HG02588 (cell line): ENCODE results near the gene ZBTB38.

ENCODE experiments used
- ATAC-seq: cut with Tn5 transposase; IDR thresholded peaks from one replicate; pipeline ENCODE4 v1.9.1; 2021; ENCODE audit warnings: mild to moderate bottlenecking, moderate library complexity; ENCODE audit not compliant: unreplicated experiment

The ZBTB38 gene

DNA sequence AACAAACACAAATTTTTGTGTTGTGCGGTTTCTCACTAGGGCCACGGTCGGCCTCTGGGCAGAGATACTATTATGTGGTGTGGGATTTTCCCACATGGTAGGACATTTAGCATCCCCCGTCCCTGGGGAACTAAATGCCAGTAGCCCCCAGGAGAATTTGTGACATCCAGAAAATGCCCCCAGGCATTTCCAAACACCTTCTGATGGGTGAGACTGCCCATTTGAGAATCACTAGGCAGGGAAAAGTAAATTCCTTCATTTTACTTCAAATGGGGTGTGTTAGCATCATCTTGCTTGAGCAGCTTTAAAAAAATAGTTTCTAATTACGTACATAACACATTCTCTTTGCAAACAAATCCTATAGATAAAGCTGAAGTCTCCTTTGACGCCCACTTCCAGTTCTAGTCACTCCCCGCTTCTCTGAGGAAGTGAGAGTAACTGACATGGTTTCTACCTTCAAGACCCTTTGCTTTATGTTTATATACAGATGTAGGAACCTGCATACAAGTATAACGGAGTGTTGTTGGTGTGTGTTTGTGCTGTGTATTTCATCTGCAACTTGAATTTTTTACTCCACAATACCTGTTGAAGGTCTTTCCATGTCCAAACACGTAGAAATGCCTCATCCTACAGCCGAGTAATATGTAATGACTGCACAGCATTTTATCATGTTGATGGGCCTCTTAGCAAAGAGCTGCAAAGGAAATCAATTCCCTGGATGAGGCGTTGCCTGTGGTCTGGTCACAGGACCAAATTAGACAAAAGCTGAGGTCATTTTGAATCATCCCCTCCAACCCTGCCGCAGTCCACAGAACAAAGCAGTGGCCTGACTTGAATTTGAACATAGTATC, 31.4 kb upstream of the ZBTB38 start:
- ATAC-seq, result peak; percentile 82

DNA sequence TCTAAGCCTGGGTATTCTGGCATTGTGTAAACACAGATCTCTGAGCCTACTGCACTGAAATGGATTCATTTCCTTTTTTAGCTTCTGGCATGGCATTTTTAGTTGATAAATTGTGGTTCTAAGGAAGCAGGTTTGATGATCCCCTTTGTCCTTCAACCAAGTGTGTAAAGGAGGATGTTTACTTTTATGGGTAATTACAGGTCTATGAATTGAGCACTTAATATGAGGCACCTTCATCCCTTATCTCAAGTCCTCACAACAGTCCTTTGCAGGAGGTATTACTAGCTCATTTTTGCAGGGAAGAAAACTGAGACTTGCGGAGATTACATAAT, 30.8 kb upstream of the ZBTB38 start:
- no peak for ATAC-seq

DNA sequence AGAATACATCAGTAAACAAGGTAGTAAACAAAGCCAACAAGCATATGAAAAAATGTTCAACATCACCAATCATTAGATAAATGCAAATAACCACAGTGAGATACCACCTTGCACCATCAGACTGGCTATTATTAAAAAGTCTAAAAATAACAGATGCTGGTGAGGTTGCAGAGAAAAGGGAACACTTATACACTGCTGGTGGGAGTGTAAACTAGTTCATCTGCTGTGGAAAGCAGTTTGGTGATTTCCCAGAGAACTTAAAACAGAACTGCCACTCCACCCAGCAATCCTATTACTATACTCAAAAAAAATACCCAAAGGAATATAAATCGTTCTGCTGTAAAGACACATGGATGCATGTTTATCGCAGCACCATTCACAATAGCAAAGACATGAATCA, 30.3 kb upstream of the ZBTB38 start:
- no peak for ATAC-seq

DNA sequence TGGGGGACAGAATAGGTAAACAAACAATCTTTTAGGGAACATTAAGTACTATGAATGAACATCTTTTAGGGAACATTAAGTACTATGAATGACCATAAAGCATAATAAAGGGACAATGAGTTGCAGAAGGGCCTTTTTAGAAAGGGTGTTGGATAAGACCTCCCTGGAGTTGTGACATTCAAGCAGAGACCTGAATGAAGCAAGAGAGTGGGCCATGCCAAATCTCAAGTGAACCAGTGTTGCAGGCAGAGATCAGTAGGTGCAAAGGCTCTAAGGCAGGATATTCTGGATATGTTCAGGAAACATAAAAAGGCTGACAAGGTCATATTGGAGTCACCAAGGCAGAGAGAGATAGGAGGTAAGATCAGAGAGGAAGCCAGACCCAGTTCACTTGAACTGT, 29.4 kb upstream of the ZBTB38 start:
- no peak for ATAC-seq

DNA sequence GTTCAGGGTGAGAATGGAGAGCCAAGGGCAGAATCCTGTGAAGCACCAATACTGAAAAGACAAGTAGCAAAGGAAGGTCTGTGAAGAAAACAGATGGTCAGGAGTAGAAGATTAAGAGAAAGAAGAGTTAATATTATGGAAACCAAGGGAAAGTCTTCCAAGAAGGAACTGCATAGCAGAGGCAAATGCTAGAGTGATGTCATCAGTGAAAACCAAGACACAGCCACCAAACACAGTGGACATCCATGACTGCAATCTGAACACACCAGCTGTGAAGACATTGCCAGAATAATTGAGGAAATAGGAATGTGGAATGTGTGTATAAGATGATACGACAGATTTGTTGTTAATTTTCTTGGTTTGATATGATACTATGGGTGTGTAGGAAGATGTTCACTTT, 26.8 kb upstream of the ZBTB38 start:
- ATAC-seq, result no peak

DNA sequence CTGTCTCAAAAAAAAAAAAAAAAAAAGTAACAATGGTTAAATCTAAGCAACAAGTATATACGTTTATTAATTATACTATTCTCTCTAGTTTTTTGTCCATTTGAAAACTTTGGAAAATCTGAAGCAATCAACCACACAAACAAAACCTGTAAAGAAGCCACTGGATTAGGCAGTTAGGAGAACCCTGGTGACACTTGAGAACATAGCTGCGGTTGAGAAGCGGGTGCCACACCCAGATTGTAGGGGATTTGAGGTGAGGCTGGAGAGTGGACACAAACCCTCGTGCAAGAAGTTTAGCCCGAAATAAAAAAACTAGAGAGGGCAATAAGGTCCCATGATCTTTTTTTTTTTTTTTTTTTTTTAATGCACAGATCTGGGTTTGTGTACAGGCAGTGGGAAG, 25.9 kb upstream of the ZBTB38 start:
- ATAC-seq, result no peak

DNA sequence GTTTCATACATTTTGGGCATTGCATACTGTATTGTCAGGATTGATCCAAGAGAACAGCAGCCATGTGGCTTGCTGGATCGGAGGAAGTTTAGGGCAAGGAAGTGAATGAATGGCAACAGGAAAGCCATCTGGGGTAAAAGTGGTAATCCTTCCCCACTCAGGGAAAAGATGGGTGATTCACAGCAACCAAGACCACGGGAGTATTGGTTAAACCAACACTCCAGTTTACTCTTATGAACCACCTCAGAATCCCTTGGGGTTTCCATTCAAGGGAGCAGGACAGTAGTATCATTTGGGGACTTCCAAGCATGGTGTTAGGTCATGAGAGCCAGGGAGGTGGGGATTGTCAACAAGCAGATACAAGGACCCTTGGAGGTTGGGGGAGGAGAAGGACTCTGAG, 25.2 kb upstream of the ZBTB38 start:
- no peak for ATAC-seq

DNA sequence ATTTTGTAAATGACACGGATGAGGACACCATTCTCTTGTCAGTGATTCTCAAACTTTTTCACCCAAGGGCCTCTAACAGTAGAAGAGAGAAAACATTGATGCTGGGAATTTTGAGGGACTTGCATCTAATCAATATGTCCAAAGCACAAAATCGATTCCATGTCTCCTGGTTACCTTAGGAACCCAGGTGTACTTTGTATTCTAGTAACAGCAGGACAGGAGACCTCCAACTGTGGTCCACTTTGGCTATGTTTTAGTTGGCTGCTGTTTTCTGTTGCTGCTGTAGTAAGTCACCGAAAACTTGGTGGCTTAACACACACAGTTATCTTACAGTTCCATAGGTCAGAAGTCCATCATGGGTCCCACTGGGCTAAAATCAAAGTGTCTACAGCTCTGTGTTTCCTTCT, 24.4 kb upstream of the ZBTB38 start:
- ATAC-seq, result no peak

DNA sequence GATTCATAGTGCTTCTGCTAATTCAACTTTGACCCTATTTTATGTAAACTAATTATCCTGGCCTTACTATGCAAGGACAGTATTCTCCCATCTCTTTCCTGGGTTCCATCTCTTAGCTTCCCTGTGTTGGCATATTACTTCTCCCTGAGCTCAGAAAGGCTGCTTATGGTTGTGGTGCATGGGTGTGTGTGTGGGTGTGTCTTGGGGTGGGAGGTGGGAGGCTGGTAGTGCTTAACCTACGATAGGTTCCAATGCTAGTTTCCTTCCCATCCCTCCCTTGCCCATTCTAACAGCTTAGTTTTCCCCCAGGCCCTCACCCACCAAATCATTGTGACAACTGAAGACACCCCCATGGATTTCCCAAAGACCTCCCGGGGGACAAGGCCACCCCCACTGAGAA, 22.8 kb upstream of the ZBTB38 start:
- ATAC-seq, result no peak

DNA sequence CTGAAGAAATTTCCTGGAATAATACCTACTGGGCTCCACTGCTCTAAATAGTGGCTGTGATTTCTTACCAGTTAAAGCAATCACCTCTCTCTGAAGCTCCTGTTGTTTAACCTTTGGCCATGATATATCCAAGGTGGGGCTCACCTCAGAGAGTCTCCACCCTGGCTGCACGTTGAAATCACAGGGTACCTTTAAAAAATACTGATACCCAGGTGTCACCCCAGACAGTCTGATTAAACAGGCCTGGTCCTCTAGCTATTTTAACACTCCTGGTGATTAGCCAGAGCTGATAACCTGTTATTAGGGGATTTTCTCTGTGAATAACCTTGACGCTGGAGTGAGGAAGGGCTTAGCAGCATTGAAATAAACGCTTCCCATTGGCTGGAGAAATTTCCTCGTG, 22.3 kb upstream of the ZBTB38 start:
- ATAC-seq, result no peak

DNA sequence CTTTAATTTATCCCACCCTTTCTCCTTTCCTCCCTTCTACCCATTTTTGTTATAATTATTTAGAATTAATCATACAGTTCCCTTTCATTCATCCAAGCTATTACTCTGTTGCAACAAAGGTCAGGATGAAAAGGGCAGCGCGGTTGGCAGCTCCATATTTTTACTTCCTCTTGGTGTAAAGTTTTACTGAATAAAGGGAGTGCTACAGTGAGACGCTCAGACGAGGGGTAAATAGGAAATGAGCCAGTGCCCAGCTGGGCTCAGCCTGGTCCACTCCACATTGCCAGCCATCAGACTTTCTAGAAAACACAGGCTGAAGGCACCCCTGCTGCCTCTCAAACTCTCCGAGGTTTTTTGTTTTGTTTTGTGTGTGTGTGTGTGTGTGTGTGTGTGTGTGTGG, 21.9 kb upstream of the ZBTB38 start:
- no peak for ATAC-seq

DNA sequence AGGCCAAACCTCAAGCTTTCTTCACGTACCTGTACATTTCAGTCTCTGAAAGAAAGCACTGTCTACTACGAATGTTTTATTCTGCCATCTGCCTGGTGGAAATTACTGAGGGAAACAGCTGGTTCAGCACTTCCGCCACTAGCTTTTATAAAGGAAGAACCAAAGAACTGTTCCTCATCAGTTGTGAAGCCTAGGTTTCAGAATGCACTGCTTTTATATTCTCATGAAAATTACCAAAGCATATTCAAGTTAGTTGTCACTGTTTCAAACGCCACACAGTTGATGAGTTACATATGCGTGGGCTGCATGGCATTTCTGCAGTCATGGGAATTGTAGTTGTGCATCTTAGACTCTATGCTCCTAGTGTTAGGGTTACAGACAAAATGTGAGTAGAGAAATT, 21.5 kb upstream of the ZBTB38 start:
- ATAC-seq, result no peak

DNA sequence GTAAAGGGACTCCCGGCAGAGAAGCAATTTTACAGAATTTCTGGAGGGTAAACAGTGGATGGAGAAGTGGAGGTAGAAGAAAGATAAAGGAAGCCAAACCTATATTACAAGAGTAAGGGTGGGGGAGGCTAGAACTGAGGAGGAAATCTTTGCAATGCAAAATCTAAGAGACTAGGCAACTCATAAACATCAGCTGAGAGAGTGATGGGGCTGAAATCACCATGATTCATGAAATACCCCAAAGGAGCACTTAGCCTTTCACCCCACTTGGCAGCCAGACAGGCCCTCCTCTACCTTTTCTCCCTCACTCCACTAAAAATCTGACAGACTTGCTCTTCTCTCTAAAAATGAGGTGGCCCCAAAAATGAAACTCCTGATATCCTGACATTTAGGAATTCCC, 19.5 kb upstream of the ZBTB38 start:
- ATAC-seq, result no peak

DNA sequence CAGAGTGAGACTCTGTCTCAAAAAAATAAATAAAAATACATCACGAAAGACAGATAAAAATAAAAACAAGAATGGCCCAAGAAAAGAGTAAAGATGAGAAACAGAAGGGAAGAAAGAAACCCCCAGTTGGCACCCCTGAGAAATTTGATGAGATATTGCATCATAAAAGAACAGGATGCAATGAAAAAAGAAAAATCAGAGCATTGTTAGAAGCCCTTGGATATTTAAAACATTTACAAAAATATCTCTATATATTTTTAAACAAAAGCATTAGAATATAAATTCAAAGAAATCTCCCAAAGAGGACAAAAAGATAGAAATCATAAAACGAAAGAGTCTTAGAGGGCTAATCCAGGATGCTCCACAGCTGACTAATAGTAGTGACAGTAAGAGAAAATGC, 18.6 kb upstream of the ZBTB38 start:
- no peak for ATAC-seq

DNA sequence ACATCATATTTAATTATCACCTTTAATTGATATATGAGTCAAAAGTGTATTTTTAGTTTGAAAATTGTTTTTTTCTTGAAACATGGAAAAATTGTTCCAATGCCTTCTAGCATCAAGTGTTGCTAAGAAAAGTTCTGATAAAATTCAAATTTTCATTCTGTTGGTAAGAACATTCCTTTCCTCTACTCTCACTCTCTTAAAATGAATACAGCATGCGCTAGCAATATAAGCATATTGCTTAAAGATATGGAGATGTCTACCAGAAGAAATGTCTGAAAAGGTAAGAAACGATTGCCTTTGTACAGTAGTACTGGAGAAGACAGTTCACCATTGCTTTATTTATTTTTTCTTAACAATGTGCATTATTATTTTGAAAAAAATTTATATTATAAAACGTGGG, 17.6 kb upstream of the ZBTB38 start:
- no peak for ATAC-seq

DNA sequence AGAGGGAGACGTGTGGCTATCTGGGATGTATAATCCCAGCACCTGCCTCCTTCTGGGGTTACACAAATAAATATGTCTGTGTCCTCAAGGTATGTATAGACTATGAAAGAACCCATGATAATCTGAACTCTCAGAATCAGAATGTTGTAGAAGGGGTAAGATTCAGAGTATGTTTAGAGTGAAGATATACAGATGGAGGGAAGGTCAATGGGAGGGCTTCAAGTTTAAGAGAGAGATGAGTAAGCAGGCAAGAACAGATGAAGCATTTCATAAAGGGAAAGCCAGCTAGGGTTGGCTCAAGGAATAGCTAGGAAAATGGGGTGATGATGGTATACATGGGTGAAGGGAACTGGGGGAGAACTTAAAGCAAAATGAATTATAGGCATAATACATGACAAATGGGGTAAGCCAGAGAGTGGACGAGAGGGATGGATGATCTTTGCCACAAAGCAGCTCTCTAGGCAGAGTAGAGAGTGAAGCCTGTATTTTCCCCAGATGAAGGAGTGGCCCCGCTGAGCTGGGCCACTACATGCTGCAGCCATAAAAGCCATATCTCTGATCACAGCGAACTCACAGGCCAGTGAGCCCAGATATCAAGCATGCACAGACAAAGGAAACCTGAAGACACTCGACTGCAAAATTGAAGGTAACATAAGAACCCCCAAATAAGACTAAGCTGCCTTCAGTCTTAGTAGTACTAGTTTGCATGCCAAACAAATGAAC, 15.9 kb upstream of the ZBTB38 start:
- ATAC-seq, result no peak

DNA sequence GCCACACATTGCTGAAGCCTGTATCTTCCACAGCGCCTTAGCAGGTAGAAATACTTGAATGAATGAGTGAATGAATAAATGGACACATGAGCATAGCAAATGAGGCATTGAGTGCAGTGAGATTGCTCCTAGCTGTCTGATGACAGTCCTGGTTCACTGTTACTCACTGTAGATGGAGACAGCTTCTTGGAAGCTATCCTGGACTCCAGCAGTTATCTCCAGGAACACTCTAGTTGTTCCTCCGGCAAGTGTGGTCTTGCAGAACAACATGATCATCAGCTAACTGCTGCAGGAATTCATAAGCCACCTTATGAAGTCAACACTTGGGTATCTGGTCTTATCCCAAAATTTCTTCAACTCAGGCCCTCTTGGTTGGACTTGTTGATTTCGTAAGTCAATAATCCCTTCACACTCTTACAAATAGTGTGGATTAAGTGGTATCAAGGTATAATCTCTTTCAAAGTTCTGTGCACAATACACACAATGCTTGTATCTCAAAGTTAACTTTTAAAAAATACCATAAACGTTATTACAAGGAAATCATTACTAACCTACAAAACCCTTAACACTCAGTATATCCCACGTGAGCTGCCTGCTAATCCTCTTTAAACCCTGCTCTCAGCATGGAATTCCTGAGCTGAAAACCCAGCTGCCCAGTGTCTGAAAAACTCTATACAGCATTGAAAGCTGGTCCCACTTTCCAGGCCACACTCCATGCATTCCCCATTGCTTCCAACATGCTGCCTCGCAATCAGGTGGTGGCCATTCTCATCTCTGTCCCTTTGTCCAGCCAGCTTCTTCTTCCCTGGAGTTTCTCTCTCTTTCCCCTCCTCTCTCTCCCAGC, 14.4 kb upstream of the ZBTB38 start:
- ATAC-seq, result no peak

DNA sequence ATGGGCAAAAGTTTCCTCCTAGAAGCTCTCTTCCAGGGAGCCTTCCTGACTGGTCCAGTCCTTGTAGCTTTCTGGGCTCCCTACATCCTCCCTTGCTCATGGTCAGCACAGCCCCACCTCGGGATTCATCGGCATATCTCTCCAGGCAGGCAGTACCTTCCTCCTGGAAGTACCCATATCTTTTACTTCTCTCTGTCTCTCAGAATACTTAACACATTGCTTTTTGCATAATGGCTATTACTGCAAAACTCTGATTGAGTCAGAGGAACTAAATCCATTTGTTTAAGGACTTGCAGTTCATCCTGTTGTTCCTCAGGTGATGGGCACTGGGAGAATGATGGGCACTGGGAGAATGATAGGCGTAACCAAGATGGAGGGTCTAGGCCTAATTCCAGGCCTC, 13.8 kb upstream of the ZBTB38 start:
- no peak for ATAC-seq

DNA sequence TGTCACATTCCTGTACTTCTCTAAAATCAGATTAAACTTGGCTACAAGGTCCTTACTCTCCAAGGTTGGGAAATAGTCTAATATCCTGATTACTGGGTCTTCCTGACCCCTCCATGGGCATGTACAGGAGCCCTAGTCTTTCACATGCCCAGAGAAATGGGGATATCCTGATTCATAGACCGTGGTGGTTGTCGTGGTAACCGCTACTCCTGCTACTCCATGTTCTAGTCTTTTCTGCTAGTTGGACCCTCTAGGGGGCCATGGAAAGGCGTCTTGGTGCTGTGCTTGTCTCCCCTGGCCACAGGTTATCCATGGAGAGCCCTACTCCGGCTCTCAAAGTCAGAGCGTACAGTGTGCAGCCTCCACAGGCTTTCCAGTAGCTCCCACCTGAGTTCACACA, 13.1 kb upstream of the ZBTB38 start:
- ATAC-seq, result no peak

DNA sequence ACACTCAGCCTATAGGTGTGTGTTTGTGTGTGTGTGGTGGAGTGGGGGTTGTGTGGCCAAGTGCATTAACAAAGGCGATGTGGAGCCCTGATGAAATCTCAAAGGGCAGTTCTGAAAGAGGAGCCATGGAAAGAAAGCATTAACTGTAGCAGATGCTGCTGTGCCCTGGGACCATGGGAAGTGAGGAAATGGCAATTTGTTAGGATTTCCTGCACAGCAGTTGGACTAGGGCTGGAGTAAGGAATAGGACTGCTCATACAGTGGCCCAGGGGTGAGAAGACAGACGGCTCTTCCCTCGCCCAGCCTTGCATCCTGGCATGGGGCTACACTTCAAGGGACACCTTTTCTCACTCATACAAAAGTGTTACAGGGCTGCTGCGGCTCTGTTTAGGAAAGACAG, 12.3 kb upstream of the ZBTB38 start:
- ATAC-seq, result no peak

DNA sequence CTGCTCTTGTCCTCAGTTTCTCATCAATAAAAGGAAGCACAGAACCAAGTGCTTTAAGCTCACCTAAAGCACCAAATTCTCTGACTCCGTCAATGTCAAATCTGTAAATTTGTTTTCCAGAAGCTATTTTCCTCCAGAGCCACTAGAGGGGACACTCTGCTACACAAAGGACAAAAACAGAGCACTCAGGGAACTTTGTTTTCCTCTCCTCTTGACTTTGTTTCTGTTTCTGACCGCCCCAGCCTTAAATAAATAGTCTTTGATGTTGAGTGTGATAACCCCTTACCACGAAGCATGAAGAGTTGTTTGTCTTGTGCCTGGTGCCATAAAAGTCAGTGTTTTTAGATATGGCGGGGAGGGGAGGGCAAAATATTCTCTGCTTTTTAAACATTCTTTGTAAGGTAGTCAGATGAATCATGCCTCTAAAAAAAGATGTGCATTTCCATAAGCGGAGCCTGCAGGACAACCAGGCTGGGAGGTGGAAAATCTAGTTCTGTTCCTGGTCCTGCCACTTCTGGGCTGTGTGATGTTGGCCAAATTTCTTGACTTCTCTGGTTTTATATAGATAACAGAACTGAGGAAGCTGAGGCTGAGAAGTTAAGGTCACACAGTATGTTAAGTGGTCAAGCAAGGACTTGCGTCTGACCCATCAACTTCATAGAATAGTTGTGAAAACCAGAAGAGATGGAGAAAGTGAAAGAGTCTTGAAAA, 7.3 kb upstream of the ZBTB38 start:
- ATAC-seq, result peak; percentile 63
